C4-2B (cell line): Measurements from ENCODE around the gene C8A.

ENCODE experiments used
- ZFX ChIP-seq: fragments of 450-650 bp; IDR thresholded peaks from 2 replicates; pipeline ENCODE4 v1.6.1; 2017
- TF ChIP-seq, protein P1 (sequence below): fragments of 450-650 bp; conservative IDR thresholded peaks from 2 replicates; pipeline ENCODE4 v1.5.1; 2017; ENCODE audit warnings: mild to moderate bottlenecking

- TF ChIP-seq, protein P1, sequence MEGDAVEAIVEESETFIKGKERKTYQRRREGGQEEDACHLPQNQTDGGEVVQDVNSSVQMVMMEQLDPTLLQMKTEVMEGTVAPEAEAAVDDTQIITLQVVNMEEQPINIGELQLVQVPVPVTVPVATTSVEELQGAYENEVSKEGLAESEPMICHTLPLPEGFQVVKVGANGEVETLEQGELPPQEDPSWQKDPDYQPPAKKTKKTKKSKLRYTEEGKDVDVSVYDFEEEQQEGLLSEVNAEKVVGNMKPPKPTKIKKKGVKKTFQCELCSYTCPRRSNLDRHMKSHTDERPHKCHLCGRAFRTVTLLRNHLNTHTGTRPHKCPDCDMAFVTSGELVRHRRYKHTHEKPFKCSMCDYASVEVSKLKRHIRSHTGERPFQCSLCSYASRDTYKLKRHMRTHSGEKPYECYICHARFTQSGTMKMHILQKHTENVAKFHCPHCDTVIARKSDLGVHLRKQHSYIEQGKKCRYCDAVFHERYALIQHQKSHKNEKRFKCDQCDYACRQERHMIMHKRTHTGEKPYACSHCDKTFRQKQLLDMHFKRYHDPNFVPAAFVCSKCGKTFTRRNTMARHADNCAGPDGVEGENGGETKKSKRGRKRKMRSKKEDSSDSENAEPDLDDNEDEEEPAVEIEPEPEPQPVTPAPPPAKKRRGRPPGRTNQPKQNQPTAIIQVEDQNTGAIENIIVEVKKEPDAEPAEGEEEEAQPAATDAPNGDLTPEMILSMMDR, result no peak
- no peak for TF ChIP-seq ZFX
Measured at GRCh38 chr1:56958526-56958925, 103.9 kb downstream of the C8A start.
